GM12874 (cell line): ENCODE measurements around the gene PSME4.

ENCODE experiments used
- TF ChIP-seq, protein P1 (sequence below): IDR thresholded peaks from 2 replicates; pipeline ENCODE4 v1.5.1; 2011; ENCODE audit warnings: low read depth, mild to moderate bottlenecking, control low read depth, low read length, moderate library complexity; ENCODE audit not compliant: insufficient read depth

The PSME4 gene

DNA sequence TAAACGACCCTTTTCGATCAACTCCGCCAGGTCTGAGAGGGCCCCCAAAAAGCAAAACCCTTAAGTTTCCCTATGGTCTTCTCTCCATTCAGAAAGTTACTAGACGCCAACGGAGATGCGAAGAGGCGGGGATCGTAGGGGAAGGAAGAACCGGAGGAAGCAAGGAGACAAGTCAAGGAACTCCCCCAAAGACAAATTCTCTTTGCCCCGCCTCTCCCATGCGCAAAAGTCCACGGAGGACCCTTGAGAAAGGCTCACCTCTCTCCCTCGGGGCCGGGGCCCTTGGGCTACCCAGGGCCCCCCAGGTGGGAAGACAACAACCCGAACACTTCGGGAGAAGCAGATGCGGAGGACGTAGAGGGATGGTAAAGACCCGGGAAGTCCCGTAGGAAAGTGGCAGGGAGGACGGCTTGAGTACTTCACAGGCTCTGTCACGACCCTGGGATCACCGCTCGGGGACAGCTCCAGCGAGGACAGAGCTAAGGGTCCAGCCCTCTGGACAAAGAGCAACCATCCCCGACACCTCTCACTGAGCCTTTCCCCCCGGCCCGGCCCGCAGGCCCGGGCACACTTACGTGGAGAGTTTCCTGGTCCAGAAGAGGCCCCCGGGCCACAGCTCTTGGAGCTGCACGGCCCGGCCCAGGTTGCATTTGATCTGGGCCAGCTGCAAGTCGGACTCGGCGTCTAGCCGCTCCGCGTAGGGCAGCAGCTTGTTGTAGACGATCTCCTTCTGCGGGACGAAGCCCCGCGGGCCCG lies 647 bp downstream of the PSME4 start:
- TF ChIP-seq, protein P1, sequence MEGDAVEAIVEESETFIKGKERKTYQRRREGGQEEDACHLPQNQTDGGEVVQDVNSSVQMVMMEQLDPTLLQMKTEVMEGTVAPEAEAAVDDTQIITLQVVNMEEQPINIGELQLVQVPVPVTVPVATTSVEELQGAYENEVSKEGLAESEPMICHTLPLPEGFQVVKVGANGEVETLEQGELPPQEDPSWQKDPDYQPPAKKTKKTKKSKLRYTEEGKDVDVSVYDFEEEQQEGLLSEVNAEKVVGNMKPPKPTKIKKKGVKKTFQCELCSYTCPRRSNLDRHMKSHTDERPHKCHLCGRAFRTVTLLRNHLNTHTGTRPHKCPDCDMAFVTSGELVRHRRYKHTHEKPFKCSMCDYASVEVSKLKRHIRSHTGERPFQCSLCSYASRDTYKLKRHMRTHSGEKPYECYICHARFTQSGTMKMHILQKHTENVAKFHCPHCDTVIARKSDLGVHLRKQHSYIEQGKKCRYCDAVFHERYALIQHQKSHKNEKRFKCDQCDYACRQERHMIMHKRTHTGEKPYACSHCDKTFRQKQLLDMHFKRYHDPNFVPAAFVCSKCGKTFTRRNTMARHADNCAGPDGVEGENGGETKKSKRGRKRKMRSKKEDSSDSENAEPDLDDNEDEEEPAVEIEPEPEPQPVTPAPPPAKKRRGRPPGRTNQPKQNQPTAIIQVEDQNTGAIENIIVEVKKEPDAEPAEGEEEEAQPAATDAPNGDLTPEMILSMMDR, result no peak

DNA sequence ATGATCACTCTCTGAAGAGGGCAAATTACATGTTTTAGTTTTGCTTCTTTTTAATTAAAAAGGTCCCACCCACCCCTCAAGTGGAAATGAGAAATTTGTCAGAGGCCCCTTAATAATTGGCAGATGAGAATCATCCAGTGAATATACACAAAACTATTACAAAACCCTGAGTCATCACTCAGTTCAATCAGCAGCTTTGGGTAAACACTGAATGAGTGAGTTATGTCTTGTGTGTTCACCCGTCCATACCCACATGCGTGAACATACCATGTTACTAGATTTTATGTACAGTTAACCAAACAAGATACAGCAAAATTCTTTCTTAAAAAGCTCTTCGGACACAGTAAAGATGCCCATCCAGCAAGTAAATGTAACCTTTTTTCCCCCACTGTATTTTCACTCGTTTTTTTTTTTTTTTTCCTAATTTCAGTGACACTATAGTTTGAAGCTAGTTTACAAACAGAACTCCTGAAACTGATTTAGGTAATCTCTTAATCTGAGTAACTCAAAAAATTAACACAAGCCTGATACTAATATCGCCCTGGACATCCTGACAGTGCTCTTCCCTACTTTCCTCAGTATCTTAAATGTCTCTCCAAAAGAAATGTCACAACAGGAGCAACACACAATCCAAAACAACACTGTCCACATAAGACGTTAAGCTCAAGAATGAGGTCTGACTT lies 1.4 kb downstream of the PSME4 start:
- TF ChIP-seq, protein P1, result no peak

DNA sequence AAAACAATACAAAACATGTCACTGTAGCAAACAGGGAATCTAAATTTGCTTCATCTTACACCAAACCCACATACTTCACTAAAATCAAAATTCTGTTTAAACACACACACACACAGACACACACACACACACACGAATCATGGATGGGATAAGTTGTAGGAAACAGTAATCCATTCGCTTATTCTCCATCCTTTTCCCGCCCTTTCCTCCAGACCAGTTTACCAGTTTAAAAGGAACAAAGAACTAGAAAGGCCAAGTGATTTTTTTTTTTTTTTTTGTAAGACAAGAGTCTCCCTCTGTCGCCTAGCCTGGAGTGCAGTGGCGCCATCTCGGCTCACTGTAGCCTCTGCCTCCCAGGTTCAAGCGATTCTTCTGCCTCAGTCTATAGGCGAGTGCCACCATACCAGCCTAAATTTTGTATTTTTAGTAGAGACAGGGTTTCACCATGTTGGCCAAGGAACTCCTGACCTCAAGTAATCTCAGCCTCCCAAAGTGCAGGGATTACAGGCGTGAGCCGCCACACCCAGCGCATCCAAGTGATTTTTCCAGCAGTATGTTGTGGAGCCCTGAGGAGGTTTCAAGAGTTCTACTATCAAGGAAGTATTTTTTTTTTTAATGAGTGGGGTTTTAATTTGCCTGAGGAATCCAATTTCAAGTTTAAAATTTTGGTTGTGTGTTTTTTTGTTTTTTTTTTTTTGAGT lies 5.7 kb downstream of the PSME4 start:
- TF ChIP-seq, protein P1, result no peak

DNA sequence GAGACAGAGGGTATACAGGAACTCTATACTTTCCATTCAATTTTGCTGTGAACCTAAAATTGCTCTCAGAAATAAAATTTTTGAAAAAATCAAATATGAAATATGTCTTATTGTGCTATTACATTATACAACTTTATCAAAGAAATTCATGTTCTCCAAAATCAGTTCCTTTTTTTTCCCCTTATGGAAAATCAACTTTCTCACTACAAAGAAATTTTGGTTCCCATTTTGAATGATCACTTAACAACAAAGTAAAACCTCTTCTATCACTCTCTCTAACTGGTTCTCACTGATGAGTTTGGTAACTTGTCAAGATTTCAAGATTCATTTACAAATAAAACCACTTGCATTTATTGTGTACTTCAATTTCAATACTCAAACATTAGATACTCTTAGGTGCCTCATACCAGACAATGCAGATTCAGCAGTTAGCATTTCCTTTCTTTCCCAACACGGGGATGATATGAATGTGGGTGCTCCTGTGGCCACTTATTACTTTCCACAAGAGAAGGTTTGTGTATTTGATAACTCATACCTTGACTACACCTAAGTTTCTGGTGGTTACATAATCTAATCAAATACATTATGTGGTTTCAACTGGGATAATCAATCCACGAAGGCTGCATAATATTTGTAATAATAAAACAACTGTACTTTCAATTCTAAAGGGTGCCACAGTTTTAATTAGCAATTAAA lies 6.4 kb downstream of the PSME4 start:
- TF ChIP-seq, protein P1, result no peak

DNA sequence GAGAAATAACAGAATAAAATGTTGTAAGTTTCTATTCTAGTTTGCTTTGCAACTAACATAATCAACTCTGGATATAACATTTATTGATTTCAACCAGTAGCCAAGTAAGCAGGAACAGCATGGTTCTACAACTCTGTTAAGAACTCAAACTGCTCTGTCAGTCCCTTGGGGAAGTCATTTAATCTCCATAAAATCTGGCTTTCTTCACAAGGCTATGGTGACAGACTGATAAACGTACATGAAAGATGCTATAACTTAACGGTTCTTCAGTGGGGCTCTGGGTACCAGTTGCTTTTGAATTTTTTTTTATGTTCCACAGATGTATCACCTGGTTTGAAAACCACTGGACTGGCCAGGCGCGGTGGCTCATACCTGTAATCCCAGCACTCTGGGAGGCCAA lies 10.3 kb downstream of the PSME4 start:
- TF ChIP-seq, protein P1, result no peak

DNA sequence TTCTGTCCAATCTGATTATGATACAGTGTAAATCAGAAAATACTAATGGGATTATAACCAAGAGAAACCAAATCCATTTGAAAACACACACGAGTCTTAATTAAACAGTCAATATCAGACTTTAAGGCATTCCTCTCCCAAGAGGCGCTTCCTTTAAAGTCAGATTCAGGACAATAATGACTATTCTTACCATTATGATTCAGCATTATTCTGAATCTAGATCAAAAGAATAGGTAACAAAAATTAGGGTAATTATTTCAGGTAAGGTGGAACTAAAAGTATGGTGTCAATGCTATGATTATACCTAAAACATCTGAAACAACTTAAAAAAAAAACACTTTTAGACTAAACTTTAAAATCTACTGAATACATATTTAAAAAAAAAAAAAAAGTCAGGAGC lies 12.3 kb downstream of the PSME4 start:
- TF ChIP-seq, protein P1, result no peak

DNA sequence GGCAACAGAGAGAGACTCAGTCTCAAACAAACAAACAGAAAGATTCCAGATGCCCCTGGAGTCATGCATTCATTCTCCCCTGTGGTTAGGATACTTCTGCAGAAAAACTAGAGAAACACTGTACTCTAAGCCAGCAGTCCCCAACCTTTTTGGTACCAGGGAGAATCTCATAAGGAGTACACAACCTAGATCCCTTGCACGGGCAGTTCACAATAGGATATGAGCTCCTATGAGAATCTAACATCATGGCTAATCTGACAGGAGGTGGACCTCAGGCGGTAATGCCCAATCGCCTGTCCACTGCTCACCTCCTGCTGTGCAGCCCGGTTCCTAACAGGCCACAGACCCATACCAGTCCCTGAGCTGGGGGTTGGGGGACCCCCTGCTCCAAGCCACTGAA lies 18.3 kb downstream of the PSME4 start:
- TF ChIP-seq, protein P1, result no peak
